CD4-positive, alpha-beta T cell treated with Interferon gamma for 1 hour (primary cell): ENCODE measurements around the gene PGM3.
"Not testable (repeated sequence)": the region's sequence is repeated elsewhere in the genome, so short reads cannot be mapped to it uniquely, and the experiment has no call there.

Source experiments
- DNase-seq: peaks from one replicate; pipeline ENCODE4 v3.0.0-alpha.2; 2020

PGM3 gene

DNA sequence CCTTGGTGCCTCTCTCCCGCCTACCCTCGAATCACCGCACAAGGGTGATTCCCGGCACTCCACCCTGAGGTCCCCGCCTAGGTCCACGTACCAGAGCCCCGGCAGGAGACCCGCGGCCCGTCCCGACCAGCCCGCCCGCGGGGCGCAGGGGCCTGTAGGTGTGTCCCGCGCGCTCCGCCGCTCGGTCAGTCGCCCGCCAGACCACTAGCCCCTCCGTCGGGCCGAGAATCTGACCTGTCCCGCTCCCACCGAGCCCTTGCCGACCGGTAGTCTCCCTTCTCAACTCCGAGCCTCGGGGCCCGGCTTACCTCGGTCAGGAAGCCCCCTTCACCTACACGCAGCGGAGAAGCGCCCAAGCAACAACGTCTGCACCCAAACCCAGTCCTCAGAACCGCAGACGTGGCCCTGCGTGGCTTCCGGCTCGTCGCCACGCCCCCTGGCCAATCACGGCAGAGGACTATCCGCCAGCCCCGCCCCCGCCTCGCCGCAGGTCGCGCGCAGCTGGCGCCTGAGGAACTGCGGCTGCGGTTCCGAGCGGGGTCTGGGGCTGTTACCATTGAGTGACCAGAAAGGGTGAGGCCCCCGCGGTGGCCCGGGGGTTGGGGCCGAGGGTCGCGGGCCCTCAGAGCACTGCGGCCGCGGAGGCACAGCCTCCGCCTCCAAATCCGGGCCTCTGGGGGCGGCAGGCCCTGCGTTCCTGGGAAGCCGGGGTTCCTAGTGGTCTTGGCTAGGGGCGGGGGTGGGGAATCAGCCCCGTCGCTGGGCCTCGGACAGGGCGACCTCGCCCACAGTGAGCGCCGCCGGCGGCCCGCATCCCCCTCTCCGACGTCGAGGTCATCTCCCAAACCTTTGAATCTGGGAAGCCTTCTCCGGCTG is at the start of gene PGM3, which contains the start of gene RWDD2A:
TSS of gene PGM3 (minus strand) at position 395 of the 876 bp plus-strand sequence. CDS start 2,253 bp downstream, outside the sequence.
TSS of gene RWDD2A (plus strand) at position 487 of the 876 bp plus-strand sequence. CDS start 1,095 bp downstream, outside the sequence.
- peak; percentile 90 for DNase-seq

DNA sequence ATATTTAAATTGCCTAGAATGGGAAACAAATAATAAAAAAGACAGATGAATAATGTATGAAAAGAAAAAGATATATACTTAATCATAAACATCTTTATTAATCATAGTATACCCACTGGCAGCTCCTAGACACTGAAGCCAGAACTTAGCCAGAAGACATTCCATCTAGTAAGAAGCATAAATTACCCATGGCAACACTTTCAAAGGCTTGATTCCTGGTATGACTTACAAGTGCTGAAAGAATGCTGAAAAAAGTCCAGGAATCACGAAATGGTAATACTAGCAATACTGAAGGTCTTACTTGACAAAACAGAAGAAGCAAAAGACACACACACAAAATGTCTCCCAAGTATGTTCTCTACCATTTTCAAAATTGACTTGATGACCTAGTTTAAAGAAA is 38.1 kb upstream of the PGM3 start:
- DNase-seq: no peak

- no peak for DNase-seq
These were observed 33.5 kb upstream of the PGM3 start for GRCh38 chr6:83226517-83226916.

DNA sequence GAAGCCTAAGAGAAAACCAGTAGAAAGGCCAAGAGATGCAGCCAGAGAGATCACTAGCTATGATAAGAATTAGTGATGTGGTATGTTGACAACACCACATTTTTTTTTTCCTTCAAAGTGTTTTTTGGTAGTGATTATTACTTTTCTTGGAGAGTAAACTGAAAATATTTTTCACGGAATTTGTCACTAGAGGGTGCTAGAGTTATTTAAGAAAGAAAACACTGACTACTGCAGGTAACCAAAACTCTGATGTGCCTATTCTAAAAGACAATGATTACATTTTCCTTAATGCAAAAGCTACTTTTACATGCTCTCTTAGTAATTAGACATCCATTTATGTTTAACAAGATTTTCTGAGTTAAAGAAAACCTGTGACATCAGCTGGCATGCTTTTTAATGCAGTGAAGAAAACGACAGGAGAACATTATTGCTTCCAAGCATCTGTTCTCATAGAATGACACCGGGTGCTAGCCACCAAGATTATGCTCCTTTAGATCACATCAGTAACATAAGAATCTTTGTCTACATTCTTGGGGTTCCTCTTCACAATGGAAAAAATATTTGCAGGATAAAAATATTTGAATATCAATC is 28.9 kb upstream of the PGM3 start:
- no peak for DNase-seq

DNA sequence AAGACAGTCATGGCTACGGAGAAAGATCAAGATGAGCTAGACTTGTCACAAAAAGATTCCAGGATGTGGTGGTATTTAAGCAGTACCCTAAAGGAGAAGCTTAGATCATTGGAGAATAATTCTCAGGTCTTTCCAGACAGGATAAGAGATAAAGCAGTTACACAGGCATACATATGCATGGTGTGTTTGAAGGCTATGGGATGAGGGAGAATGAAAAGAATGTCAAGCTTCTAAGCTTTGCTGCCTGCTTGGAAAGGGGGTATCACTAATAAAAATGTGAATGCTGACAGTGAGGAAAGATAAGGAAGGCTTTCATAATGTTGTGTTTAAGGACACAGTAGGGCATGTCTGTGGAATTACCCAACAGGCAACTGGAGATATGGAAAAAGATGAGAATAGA is 28.2 kb upstream of the PGM3 start:
- DNase-seq: no peak

GRCh38 chr6:83220121-83220520 is 27.1 kb upstream of the PGM3 start:
- DNase-seq: no peak

- DNase-seq: no peak
These were observed 25.6 kb upstream of the PGM3 start for GRCh38 chr6:83218646-83219045.

GRCh38 chr6:83216806-83217205 is 23.7 kb upstream of the PGM3 start:
- no peak for DNase-seq

DNA sequence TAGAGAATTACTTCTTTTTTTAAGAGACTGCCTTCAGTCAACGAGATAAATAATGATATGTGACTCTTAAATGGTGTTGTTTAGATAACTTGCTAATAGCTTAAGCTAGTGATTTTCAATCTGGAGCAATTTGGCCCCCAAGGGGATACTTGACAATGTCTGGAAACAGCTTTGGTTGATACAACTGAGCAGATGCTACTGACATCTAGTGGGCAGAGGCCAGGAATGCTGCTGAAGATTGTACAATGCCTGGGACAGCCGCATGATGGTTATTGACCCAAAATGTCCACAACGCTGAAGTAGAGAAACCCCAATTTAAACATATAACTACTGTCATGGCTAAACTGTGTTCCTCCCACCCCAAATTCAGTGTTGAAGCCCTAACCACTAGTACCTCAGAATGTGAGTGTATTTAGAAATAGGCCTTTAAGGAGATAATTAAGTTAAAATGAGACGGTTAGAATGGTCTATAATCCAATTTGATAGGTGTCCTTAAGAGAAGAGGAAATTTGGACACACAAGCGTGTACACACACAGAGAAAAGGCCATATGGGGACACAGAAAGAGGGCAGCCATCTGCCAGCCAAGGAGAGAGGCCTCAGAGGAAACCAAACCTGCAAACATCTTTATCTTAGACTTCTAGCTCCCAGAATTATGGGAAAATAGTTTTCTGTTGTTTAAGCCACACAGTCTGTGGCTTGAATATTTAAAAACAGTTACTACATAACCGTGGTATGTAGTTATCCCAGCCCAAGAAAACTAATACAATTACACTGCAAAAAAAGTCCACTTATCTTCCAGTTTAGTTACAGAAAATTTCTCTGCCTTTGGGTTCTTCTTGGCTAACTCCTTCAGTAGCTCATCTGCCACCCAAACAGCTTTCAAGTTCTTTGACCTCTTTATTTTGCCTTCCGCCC is 22.3 kb upstream of the PGM3 start:
- DNase-seq: peak; percentile 56

DNA sequence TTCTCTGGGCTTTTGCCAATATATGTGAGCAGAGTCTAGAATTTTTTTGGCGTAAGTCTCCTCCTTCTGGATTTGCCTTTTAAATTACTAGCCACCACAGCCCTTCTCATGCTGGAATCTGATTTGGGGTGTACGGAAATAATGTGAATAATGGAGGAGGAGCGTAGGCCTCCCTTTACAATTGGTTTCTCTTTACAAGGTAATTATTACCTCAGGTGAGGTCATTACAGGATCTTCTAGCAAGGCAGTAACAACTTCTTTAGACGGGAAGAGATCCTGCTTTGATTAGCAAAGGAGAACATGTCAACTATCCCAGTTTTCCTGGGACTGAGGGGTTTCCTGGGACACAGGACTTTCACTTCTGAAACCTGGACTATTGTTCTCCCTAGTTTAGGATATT is 9.0 kb upstream of the PGM3 start:
- DNase-seq: no peak

GRCh38 chr6:83199863-83200225 is 6.8 kb upstream of the PGM3 start:
- no peak for DNase-seq

GRCh38 chr6:83199173-83199862 is 6.3 kb upstream of the PGM3 start:
- no peak for DNase-seq

- DNase-seq: no peak
These were observed 5.6 kb upstream of the PGM3 start for GRCh38 chr6:83198486-83199172.

DNA sequence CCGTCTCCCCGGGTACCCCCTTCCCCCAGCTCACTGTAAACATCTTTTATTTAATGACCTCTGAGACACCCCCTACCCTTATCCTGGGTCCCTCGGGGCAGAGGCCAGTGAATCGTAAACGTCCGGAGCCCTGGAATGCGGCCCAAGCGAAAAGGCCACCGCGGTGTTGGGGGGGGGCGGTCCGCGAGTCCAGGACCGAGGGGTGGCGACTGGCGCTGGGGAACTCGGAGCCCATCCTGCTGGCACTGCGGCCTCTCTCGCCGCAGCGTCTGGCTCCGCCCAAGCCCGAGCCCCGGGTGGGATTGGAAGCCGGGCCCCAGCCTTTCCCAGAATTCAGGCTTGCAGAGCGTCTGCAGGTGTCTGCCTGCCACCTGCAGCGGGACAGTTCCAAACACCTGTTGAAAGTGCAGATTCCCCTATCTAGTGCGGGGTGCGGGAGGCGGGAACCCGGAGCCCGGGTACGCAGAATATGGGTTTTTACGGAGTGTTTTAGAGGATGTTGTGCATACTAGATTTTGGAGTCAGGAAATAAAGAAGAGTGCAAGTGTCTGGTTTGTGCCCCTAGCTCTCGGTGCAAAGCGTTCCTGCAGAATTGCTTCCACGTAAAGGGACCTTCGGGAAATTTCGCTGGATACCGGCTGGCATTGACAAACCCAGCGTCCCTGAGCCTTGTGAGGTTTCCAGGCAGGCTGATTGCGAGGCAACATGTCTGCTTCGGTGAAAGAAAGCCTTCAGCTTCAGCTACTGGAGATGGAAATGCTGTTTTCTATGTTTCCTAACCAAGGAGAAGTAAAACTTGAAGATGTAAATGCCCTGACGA is 892 bp upstream of the PGM3 start:
- DNase-seq: peak; percentile 1

- no peak for DNase-seq
These were observed 609 bp downstream of the PGM3 start for GRCh38 chr6:83192456-83192855.

DNA sequence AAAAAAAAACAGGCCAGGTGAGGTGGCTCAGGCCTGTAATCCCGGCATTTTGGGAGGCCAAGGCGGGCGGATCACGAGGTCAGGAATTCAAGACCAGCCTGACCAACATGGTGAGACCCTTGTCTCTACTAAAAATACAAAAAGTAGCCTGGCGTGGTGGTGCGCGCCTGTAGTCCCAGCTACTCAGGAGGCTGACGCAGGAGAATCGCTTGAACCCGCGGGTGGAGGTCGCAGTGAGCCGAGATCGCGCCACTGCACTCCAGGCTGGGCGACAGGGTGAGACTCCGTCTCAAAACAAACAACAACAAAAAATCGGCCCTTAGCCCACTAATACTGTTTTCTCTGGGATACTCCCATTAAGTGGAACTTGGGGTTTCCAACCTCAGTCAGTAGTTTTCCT is 1.1 kb downstream of the PGM3 start:
- not testable (repeated sequence) for DNase-seq

- DNase-seq: no peak
These were observed 2.4 kb downstream of the PGM3 start for GRCh38 chr6:83190626-83191025.

GRCh38 chr6:83188501-83188900 is 4.6 kb downstream of the PGM3 start:
- DNase-seq: no peak

DNA sequence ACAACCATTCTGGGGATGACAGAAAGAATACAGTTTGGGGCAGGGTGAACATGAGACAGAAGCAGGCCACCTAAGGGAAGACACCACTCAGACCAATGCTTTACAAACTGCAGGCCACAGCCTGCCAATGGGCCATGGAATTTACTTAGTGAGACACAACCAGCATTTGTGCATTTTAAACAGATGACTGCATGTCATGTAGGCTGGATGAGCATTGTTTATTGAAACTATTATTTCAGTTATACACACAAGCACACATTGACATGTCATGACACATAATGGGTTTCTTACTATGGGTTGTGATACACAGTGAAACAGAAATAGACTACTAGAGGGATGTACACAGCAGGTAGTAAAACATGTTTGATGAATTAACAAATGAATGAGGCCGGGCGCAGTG is 8.0 kb downstream of the PGM3 start:
- no peak for DNase-seq

DNA sequence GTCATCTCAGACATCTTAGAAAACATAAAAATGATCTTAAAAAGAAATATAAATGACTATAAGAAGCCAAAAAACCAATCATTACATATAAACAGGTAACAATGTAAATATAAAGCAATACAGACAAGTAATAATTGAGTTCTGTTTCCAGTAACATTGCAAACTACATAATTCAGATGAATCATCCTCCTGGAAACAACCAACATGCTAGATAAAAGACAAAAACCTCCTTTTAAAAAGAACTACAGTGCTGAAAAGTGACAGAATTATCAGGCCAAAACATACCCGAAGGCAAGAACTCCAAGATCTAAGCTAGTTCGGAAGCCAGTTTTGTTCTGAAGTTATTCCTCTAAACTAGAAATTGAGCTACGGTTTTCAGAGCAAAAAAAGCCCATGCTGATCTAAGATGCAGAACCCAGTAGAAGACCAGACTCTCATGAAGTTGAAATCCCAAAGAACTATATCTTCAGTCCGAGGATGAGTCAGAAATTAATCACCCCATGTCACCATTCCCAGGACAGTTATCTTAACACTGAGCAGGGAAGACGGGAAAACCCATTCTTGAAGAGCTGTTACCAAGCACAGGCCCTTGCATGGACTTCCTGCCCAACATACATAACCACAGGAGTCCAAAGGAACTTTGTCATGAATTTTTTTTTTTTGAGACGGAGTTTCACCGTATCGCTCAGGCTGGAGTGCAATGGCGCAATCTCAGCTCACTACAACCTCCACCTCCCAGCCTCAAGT is 9.8 kb downstream of the PGM3 start:
- DNase-seq: no peak
